ENCODE measurements around the gene SPIN1. TPM values are rescaled to one million over a fixed set of nuclear protein-coding genes. Genes with fewer than 3 reads are reported as not detected.
A peak's percentile ranks its signal among the peaks of the same experiment; 100 is the strongest.

SPIN1 gene
- total RNA-seq, 1 experiment from 2014 or later: 80.9 TPM

- H3K4me3 Mint-ChIP-seq (ENCODE audit: unreplicated experiment): no peak overlapping the region
- H3K36me3 Mint-ChIP-seq (ENCODE audit: insufficient read depth, unreplicated experiment): no peaks in the 10 kb centered on the region
- no peak for DNase-seq (ENCODE audit: unreplicated experiment)
- ChIA-PET CTCF (interaction anchor here (1.0 kb wide), 1 partner anchor 129 kb away, joined by 3 read pairs; no protein-coding TSS in a partner anchor), POLR2A (no interaction called here)
- no peaks in the 10 kb centered on the region for H3K27me3 Mint-ChIP-seq (ENCODE audit: insufficient read depth, unreplicated experiment)
- no peak for TF ChIP-seq CTCF (IDR thresholded peaks at IDR 0.05; ENCODE audit: unreplicated experiment)
- intact Hi-C loops (cut with micrococcal nuclease): no loop called here
- BruUV-seq (replicated peaks): no TSS peak
- H3K9me3 Mint-ChIP-seq (ENCODE audit: unreplicated experiment): no peaks in the 10 kb centered on the region
- H3K27ac Mint-ChIP-seq (ENCODE audit: low read depth, unreplicated experiment): no peak overlapping the region
- H3K4me1 Mint-ChIP-seq (ENCODE audit: insufficient read depth, unreplicated experiment): no peaks in the 10 kb centered on the region
These were observed 126.0 kb downstream of the SPIN1 start for GRCh38 chr9:88514247-88514646.

- no TSS peak for BruUV-seq (replicated peaks)
- no peak for TF ChIP-seq CTCF (IDR thresholded peaks at IDR 0.05; ENCODE audit: unreplicated experiment)
- peaks cover 6% of the 10 kb centered on the region for H3K4me1 Mint-ChIP-seq (ENCODE audit: insufficient read depth, unreplicated experiment)
- H3K27ac Mint-ChIP-seq (ENCODE audit: low read depth, unreplicated experiment): no peak overlapping the region
- ChIA-PET POLR2A (interaction anchor here (0.8 kb wide), 1 partner anchor 23 kb away, joined by 3 read pairs; no protein-coding TSS in a partner anchor), CTCF (interaction anchor here (0.6 to 0.7 kb wide), 3 partner anchors 53 to 573 kb away, joined by 3 to 4 read pairs (median 3); no protein-coding TSS in a partner anchor)
- no peaks in the 10 kb centered on the region for H3K36me3 Mint-ChIP-seq (ENCODE audit: insufficient read depth, unreplicated experiment)
- intact Hi-C loops (cut with micrococcal nuclease): no loop called here
- H3K4me3 Mint-ChIP-seq (ENCODE audit: unreplicated experiment): no peak overlapping the region
- no peaks in the 10 kb centered on the region for H3K9me3 Mint-ChIP-seq (ENCODE audit: unreplicated experiment)
- no peaks in the 10 kb centered on the region for H3K27me3 Mint-ChIP-seq (ENCODE audit: insufficient read depth, unreplicated experiment)
- DNase-seq (ENCODE audit: unreplicated experiment): no peak
These were observed 133.1 kb downstream of the SPIN1 start for GRCh38 chr9:88521308-88521707.

DNA sequence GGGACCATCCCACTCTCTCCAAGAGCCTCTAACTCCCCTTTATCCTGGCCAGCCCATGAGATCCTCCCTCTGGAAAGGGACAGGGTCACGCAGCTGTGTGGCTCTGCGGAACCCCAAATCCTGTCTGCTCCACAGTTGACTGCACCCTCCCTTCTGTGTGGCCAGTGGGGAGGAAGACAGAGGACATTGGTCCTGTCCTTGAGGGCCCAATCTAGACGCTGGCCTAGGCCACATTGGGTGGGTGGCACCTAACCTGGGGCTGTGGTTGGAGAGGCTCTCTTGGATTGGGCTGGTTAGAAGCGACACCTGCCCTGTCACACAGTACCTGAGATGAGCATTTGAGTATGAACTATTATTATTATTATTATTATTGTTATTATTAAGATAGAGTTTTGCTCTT is 134.1 kb downstream of the SPIN1 start:
- no TSS peak for BruUV-seq (replicated peaks)

DNA sequence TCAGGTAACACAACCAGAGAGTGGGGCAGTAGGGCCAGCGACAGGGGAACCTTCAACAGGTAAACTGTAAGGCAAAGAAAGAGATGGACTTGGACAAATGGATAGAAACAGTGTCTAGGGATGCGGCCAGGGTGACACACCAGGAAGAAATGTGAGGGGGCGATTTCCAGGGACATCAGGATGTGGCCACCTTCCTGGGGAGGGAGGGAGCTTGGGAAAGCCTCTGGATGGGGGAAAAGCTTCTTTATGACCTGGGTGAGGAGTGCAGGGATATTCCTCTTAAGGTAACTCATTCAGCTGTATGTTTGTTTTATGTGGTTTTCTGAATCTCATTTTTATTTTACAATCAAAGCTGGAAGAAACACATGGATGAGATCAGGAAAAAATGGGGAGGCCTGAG is 134.8 kb downstream of the SPIN1 start:
- Mint-ChIP-seq H3K36me3 (ENCODE audit: insufficient read depth, unreplicated experiment) (no peaks in the 10 kb centered on the region), H3K27ac (ENCODE audit: low read depth, unreplicated experiment) (no peak overlapping the region), H3K4me1 (ENCODE audit: insufficient read depth, unreplicated experiment) (peaks cover 6% of the 10 kb centered on the region)

More for the DNA sequence above, 134.1 kb downstream of the SPIN1 start:
- Mint-ChIP-seq H3K27ac (ENCODE audit: low read depth, unreplicated experiment) (no peak overlapping the region), H3K36me3 (ENCODE audit: insufficient read depth, unreplicated experiment) (no peaks in the 10 kb centered on the region), H3K27me3 (ENCODE audit: insufficient read depth, unreplicated experiment) (no peaks in the 10 kb centered on the region), H3K9me3 (ENCODE audit: unreplicated experiment) (no peaks in the 10 kb centered on the region), H3K4me1 (ENCODE audit: insufficient read depth, unreplicated experiment) (peaks cover 6% of the 10 kb centered on the region), H3K4me3 (ENCODE audit: unreplicated experiment) (no peak overlapping the region)
- intact Hi-C loops (cut with micrococcal nuclease): no loop called here
- DNase-seq (ENCODE audit: unreplicated experiment): no peak
- ChIA-PET CTCF (no interaction called here), POLR2A (no interaction called here)
- no peak for TF ChIP-seq CTCF (IDR thresholded peaks at IDR 0.05; ENCODE audit: unreplicated experiment)

More for the DNA sequence above, 134.8 kb downstream of the SPIN1 start:
- intact Hi-C loops (cut with micrococcal nuclease): no loop called here
- POLR2A ChIA-PET: interaction anchor here (0.6 kb wide), 1 partner anchor 136 kb away, joined by 4 read pairs; no protein-coding TSS in a partner anchor
- CTCF ChIA-PET: no interaction called here
- DNase-seq (ENCODE audit: unreplicated experiment): peak; percentile 41
- Mint-ChIP-seq H3K27me3 (ENCODE audit: insufficient read depth, unreplicated experiment) (no peaks in the 10 kb centered on the region), H3K4me3 (ENCODE audit: unreplicated experiment) (no peak overlapping the region), H3K9me3 (ENCODE audit: unreplicated experiment) (no peaks in the 10 kb centered on the region)
- BruUV-seq (replicated peaks): no TSS peak
- no peak for TF ChIP-seq CTCF (IDR thresholded peaks at IDR 0.05; ENCODE audit: unreplicated experiment)
